ENCODE results near the gene MAB21L2.

MAB21L2 gene

GRCh38 chr4:150578745-150579501 is 3.0 kb upstream of the MAB21L2 start:
- no peak for DNase-seq

- DNase-seq = no peak
Measured at GRCh38 chr4:150579551-150580234, 2.3 kb upstream of the MAB21L2 start.

- no peak for DNase-seq
Measured at GRCh38 chr4:150580306-150580705, 1.6 kb upstream of the MAB21L2 start.

GRCh38 chr4:150581056-150581605 is 820 bp upstream of the MAB21L2 start:
- no peak for DNase-seq

- DNase-seq = no peak
Measured at GRCh38 chr4:150581641-150582051, 305 bp upstream of the MAB21L2 start.

GRCh38 chr4:150582873-150583286 is 929 bp downstream of the MAB21L2 start:
- no peak for DNase-seq

GRCh38 chr4:150583287-150584110 is 1.5 kb downstream of the MAB21L2 start:
- DNase-seq = no peak

- DNase-seq = no peak
Measured at GRCh38 chr4:150584111-150584915, 2.4 kb downstream of the MAB21L2 start.

- no peak for DNase-seq
Measured at GRCh38 chr4:150585611-150586010, 3.7 kb downstream of the MAB21L2 start.

- DNase-seq = no peak
Measured at GRCh38 chr4:150586162-150586810, 4.3 kb downstream of the MAB21L2 start.

- DNase-seq = no peak
Measured at GRCh38 chr4:150588316-150588715, 6.4 kb downstream of the MAB21L2 start.

GRCh38 chr4:150589157-150589556 is 7.2 kb downstream of the MAB21L2 start:
- DNase-seq = no peak

GRCh38 chr4:150590631-150591030 is 8.7 kb downstream of the MAB21L2 start:
- no peak for DNase-seq

- no peak for DNase-seq
Measured at GRCh38 chr4:150591406-150591805, 9.5 kb downstream of the MAB21L2 start.

- no peak for DNase-seq
Measured at GRCh38 chr4:150591904-150592303, 10.0 kb downstream of the MAB21L2 start.

- no peak for DNase-seq
Measured at GRCh38 chr4:150593996-150594395, 12.0 kb downstream of the MAB21L2 start.

- DNase-seq = no peak
Measured at GRCh38 chr4:150598909-150599308, 17.0 kb downstream of the MAB21L2 start.

GRCh38 chr4:150599547-150599946 is 17.6 kb downstream of the MAB21L2 start:
- no peak for DNase-seq

GRCh38 chr4:150600812-150601445 is 19.0 kb downstream of the MAB21L2 start:
- DNase-seq = no peak

- DNase-seq = no peak
Measured at GRCh38 chr4:150609131-150609530, 27.2 kb downstream of the MAB21L2 start.

- no peak for DNase-seq
Measured at GRCh38 chr4:150619042-150619441, 37.1 kb downstream of the MAB21L2 start.

Measured in activated CD8-positive, alpha-beta memory T cell treated with anti-CD3 and anti-CD28 coated beads, Interleukin-2, amount 50 U/mL, for 4 hours (primary cell).